GM19351 (cell line): ENCODE measurements around the gene ZNF558.
"Not testable (repeated sequence)": the region's sequence is repeated elsewhere in the genome, so short reads cannot be mapped to it uniquely, and the experiment has no call there.

Experiments
- ATAC-seq: cut with Tn5 transposase; IDR thresholded peaks from one replicate; pipeline ENCODE4 v1.9.1; 2021; ENCODE audit warnings: mild to moderate bottlenecking, moderate library complexity; ENCODE audit not compliant: unreplicated experiment

Gene ZNF558

DNA sequence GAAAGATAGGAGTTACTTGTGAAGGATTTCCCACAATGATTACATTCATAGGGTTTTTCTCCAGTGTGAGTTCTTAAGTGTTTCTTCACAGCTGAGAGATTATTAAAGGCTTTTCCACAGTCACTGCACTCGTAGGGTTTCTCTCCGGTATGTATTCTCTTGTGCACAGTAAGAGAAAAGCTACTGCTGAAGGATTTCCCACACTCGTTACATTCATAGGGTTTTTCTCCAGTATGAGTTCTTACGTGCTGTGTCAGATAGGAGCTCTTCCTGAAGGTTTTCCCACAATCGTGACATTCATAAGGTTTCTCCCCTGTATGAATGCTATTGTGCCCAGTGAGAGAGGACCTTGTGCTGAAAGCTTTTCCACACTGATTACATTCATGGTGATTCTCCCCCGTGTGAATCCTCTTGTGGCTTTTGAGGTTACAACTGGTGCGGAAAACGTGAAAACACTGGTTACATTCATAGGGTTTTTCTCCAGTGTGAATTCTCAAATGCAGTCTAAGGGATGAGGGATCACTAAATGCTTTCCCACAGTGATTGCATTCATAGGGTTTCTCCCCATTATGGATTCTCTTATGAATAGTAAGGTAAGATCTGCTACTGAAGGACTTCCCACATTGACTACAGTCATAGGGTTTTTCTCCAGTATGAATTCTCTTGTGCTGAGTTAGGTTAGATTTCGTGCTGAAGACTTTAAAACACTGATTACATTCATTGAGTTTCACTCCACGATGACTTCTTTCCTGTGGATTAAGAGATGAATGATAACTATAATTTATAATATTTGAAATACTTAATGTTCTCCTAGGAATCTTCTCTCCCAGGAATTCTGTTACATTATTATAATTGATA lies 20.6 kb downstream of the ZNF558 start:
- ATAC-seq, result no peak

DNA sequence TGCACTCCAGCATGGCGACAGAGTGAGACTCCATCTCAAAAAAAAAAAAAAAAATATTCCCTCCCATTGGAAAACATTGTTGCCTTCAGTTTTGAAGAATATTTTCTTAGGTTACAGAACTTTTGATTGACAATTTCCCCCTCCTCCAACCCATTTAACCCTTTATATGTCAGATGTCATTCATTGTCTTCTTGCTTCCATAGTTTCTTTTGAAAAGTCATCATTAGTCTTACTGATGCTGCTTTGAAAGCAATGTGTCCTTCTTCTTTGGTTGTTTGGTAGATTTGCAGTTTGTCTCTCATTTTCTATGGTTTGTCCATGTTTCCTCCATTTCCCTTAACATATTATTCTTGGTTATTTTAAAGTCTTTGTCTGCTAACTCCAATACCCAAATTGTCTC lies 25.4 kb downstream of the ZNF558 start:
- no peak for ATAC-seq

DNA sequence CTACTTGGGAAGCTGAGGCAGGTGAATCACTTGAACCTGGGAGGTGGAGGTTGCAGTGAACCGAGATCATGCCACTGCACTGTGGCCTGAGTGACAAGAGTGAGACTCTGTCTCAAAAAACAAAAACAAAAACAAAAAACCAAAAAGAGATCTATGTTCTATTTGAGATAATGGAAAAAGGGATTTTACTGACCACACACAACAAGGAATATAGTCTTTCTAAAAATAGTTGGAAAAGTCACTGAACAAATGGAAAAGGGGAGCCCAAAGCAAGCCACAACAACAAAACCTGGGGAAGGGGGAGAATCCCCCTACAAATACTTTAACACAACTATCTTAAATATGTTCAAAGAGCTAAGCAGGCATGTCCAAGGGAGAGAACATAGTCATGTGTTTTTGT lies 37.3 kb downstream of the ZNF558 start:
- no peak for ATAC-seq

DNA sequence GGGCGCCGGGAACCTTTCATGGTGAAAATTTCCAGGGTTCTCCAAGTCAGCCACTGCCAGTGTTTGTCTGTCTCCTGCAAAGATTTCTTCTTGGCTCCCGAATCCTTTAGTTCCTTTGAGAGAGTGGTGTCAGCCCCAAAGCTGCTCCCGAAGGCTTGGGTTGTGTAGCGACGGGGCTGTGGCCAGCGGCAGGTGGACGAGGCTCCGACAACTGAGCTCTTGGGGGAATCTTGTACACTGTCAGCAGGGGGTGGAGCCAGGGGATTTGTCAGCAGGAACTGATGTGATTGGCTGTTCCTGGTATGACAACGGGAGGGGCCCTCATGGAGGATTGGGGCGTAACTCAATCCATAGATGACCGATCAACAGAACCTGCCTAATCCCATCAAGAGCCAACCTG lies 58.5 kb downstream of the ZNF558 start:
- not testable (repeated sequence) for ATAC-seq

DNA sequence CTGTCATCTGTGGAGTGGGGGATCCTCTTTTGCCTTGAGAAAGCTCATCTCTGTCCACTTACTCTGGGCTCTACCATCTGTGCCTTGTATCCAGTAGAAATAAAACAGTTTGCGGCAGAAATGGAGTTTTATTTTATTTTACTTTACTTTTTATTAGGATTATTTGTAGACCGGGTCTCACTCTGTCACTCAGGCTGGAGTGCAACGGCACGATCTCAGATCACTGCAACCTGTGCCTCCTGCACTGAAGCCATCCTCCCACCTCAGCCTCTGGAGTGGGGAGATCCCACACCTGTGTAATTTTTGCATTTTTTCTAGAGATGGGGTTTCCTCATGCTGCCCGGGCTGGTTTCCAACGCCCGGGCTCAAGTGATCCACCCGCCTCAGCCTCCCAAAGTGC lies 62.8 kb downstream of the ZNF558 start:
- not testable (repeated sequence) for ATAC-seq

DNA sequence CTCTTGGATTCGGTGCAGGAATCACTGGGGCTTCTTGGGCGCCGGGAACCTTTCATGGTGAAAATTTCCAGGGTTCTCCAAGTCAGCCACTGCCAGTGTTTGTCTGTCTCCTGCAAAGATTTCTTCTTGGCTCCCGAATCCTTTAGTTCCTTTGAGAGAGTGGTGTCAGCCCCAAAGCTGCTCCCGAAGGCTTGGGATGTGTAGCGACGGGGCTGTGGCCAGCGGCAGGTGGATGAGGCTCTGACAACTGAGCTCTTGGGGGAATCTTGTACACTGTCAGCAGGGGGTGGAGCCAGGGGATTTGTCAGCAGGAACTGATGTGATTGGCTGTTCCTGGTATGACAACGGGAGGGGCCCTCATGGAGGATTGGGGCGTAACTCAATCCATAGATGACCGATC lies 64.8 kb downstream of the ZNF558 start:
- not testable (repeated sequence) for ATAC-seq
